ENCODE results near the gene F2.
"Not testable (repeated sequence)": the region's sequence is repeated elsewhere in the genome, so short reads cannot be mapped to it uniquely, and the experiment has no call there.

Gene F2

DNA sequence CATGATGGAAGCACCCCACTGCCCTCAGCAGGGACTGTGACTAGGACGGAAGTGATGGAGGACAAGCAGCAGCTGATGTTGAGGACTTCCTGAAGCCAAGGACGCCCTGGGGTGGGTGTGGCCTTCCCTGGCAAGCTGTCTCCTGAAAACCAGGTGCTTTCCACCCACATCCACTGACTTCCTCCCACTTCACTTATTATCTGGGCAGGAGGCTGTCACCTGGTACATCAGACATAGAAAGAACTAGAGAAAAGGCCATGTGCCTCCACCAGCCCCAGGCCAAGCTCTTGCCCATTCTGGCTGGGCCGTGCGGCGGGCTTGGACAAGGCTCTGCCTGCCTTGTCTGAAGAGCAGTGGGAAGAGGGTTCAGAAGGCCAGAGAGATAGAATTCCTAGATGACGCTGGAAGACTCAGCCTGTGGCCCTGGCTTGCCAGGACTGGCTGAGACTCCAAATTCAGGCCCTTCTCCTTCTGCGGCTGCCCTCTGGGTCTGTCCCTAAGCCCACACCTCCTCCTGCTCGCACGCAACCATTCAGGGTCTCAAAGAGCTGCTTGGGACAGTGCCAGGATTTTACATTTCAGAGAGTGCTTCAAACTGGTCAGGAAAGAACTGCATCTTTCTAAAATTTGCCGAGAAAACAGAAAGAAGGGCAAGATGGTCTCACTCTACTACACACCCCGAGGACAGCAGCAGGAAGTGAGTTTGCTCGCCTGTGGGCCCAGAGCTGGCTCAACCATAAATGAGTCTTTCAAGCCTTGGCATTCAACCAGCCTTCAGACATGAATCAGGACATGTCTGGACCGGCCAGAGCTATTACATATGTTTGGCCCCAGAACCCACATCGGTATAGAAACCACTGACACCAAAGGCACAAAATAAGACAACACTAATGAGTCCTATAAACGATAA lies 31.9 kb upstream of the F2 start:
- no peak for DNase-seq (ENCODE audit: low spot score)

DNA sequence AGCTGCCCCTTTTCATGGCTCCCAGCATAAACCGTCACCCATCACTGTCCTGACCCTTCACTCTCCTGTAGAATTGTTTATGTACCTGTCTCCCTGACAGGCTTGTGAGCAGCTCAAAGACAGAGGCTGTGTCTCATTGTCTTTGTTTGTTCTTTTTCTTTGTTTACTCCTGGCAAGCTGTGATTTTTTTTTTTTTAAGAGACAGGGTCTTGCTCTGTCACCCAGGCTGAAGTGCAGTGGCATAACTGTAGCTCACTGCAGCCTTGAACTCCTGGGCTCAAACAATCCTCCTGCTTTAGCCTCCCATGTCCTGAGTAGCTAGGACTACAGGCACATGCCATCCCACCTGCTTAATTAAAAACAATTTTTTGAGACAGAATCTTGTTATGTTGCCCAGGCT lies 28.3 kb upstream of the F2 start:
- no peak for DNase-seq (ENCODE audit: low spot score)

DNA sequence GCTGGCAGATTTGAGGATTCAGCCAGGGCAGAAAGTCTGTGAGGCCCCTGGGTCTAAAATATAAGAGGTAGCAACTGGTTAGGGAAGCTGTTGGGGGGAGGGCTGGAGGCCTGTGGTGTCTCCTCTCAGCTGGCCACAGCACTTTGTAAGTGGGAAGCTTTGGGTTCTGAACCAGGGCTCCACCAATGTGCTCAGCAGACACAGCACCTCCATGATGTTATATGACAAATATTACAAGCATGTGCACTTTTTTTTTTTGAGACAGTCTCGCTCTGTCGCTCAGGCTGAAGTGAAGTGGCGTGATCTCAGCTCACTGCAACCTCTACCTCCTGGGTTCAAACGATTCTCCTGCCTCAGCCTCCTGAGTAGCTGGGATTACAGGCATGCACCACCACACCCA lies 26.6 kb upstream of the F2 start:
- no peak for DNase-seq (ENCODE audit: low spot score)

GRCh38 chr11:46693597-46694012 lies 25.4 kb upstream of the F2 start:
- DNase-seq (ENCODE audit: low spot score) = no peak

GRCh38 chr11:46694072-46694471 lies 24.9 kb upstream of the F2 start:
- no peak for DNase-seq (ENCODE audit: low spot score)

DNA sequence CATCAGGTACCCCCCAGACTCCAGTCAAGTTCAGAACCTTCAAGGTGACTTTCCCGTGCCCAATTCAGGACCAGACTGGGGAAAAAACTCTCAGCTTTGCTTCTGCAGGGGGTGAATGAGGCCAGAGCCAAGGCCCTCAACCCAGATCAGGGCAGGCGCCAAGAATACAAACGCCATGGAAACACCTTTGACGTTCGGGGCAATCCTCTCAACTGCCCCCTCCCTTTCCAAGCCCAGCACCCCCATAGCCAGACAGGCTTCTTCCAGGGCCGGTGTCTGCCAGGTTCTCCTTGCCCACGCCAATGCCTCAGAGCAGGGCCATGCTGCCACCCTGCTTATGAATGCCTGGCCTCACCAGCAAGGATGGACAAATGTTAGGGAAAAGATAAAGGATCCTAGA lies 24.4 kb upstream of the F2 start:
- no peak for DNase-seq (ENCODE audit: low spot score)

- DNase-seq (ENCODE audit: low spot score) = no peak
Observed at GRCh38 chr11:46695345-46696211, 23.4 kb upstream of the F2 start.

DNA sequence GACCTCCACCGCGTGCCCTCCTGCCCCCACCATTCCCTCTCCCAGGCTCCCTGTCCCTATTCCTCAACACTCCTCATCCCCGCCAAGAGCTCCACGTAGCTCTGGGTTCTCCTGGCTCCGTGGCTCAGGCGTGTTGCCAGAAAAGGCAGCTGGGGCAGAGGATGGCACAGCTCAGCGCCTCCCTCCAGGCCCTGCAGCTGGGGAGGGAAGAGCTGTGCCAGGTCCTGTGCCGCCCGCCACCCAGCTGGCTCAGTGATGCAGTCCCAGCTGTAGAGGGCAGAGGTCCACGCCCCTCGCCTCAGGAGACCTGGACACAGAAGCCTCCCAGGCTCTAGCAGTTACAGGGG lies 22.8 kb upstream of the F2 start:
- peak; percentile 96 for DNase-seq (ENCODE audit: low spot score)

DNA sequence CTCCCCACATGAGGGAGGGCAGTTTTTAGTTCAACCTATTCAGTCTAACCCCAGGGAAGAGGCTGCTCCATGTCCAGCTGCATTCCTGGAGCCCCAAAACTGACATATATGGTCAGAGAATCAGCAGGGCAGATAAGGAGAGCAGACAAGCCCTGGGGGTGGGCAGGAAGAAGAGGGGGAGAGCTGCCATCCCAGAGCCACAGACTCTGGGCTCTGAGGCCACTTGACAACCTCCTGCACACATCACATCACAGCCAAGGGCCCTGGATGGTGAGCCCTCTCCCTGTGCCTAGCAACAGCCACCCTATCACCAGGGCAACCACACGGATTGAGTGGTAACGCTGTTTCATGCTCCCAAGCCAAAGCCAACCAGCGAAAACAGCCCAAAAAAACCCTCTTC lies 21.7 kb upstream of the F2 start:
- peak; percentile 57 for DNase-seq (ENCODE audit: low spot score)

DNA sequence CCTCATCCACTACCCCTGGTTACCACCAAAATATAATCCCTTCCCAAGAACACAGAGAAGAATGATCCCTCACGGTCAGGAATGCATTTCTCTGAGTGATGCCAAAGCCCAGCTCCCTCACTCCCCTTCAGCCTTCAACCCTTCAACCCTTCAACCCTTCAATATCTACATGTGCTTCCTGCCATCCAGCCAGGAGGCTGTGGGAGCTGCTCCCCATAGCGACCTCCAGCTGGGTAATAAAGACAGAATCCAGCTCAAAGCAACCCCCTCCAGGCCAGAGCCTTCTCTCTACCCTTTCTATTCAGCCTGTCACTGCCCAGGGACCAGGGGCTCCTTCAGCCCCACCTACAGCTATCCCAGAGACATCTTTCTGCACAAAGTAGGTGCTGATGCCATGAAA lies 21.3 kb upstream of the F2 start:
- DNase-seq (ENCODE audit: low spot score) = no peak

DNA sequence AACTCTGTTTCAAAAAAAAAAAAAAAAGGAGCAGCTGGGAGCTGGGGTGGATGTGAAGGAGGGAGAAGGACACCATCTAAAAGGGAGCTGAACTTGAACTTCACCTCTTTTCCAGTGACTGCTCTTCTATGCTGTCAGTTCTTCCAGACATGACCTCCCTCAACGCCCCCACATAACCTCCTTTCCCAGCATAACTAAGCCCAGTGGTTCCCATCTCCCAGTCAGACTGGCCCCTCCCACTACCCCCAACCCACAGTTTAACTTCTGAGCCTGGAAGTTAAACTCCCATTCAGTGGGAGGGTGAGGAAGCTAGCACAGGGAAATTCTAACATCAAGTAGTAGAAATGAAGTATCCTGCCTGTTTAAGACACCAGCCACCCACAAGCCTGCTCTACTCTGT lies 20.4 kb upstream of the F2 start:
- no peak for DNase-seq (ENCODE audit: low spot score)

GRCh38 chr11:46700241-46701077 lies 18.6 kb upstream of the F2 start, which contains the start of the genes ARHGAP1 and ZNF408:
ARHGAP1 (minus strand) TSS chr11:46700619; CDS start chr11:46696107, 4,512 bp downstream.
ZNF408 (plus strand) TSS chr11:46701031; CDS start chr11:46701048, 17 bp downstream.
- peak; percentile 99 for DNase-seq (ENCODE audit: low spot score)

- DNase-seq (ENCODE audit: low spot score) = no peak
Observed at GRCh38 chr11:46701078-46701654, 17.8 kb upstream of the F2 start.

DNA sequence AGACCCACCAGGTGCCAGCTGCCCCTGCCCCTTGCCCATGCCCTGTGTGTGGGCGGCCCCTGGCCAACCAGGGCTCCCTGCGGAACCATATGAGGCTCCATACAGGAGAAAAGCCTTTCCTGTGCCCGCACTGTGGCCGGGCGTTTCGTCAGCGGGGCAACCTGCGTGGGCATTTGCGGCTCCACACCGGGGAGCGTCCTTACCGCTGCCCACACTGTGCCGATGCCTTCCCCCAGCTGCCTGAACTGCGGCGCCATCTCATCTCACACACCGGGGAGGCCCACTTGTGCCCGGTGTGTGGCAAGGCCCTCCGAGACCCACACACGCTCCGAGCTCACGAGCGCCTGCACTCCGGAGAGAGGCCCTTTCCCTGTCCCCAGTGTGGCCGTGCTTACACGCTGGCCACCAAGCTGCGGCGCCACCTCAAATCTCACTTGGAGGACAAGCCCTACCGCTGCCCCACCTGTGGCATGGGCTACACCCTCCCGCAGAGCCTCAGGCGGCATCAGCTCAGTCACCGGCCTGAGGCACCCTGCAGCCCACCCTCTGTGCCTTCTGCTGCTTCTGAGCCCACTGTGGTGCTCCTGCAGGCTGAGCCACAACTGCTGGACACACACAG lies 13.8 kb upstream of the F2 start:
- no peak for DNase-seq (ENCODE audit: low spot score)

GRCh38 chr11:46706886-46707285 lies 12.1 kb upstream of the F2 start:
- DNase-seq (ENCODE audit: low spot score) = no peak

GRCh38 chr11:46709351-46709750 lies 9.7 kb upstream of the F2 start:
- not testable (repeated sequence) for DNase-seq (ENCODE audit: low spot score)

GRCh38 chr11:46710821-46711269 lies 8.2 kb upstream of the F2 start:
- no peak for DNase-seq (ENCODE audit: low spot score)

DNA sequence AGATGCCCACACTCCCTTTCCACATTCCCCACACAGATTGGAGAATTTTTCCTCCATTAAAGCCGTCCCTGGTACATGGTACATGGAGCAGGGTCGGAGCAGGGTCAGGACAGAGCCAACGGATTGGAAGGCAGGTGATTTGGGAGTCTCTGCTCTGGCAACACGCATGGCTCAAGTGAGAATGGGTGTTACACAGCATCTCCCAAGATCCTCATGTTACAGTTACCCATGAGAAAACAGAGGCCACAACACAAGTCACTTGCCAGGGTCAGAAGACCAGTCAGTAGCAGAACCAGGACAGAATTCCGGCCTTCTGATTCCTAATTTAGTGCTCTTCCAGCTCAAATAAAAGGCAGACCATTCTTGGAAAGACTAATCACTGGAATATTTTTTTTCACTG lies 7.7 kb upstream of the F2 start:
- no peak for DNase-seq (ENCODE audit: low spot score)

DNA sequence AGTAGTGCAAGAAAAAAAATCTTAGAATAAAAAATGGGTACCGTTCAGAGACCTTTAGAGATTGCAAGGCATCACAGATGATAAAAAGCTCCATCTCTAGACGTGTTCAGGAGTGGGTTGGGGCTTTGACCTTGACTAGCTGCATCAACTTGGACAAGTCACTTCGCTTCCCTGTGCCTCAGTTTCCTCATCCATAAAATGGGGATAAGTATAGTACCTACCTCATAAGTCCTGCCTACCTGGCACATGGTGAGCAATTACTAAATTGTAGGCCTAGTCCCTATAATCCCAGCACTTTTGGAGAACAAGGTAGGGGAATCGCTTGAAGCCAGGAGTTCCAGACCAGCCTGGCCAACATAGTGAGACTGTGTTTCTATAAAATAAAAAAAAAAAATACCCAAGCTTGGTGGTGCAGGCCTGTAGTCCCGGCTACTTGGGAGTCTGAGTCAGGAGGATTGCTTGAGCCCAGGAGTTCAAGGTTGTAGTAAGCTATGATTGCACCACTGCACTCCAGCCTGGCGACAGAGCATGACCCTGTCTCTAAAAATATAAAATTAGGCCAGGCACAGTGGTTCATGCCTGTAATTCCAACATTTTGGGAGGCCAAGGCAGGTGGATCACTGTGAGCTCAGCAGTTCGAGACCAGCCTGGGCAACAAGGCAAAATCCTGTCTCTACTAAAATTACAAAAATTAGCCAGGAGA lies 6.0 kb upstream of the F2 start:
- DNase-seq (ENCODE audit: low spot score) = no peak

DNA sequence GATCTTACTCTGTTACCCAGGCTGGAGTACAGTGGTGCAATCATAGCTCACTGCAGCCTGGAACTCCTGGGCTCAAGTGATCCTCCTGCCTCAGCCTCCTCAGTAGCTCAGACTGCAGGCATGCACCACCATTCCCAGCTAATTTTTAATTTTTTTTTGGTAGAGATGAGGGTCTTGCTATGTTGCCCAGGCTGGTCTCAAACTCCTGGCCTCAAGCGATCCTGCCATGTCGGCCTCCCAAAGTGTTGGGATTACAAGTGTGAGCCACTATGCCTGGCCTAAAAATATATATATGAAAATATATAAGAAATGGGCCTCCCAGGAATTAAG lies 1.2 kb upstream of the F2 start:
- DNase-seq (ENCODE audit: low spot score) = not testable (repeated sequence)
